ENCODE data around the gene GRWD1.
A peak's percentile ranks its signal among the peaks of the same experiment; 100 is the strongest.

The GRWD1 gene

DNA sequence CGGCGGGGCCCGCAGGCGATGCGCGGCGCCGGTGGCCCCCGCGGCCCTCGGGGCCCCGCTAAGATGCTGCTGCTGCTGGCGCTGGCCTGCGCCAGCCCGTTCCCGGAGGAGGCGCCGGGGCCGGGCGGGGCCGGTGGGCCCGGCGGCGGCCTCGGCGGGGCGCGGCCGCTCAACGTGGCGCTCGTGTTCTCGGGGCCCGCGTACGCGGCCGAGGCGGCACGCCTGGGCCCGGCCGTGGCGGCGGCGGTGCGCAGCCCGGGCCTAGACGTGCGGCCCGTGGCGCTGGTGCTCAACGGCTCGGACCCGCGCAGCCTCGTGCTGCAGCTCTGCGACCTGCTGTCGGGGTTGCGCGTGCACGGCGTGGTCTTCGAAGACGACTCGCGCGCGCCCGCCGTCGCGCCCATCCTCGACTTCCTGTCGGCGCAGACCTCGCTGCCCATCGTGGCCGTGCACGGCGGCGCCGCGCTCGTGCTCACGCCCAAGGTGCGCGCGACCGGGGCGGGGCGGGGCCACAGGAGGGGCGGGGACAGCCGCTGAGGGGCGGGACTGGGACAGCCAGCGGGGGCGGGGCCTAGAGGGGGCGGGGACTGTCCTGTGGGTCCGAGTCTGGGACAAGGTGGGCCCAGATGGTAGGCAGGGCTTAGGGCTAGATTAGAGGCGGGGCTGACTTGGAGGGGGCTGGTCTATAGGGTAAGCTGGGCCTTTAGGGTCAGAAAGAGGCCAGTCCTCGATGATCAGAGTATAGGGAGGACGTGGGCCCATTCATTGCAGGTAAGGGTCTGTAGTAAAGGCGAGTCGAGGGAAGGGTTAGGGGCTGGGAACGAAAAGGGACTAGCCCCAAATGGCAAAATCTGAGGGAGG, 47.2 kb upstream of the GRWD1 start:
- Histone ChIP-seq H3K4me1 (ENCODE audit: control insufficient read depth, insufficient read depth, low read length) (peaks cover 8% of the 10 kb centered on the region), H3K9me3 (ENCODE audit: control insufficient read depth, insufficient read depth, low read depth, low read length) (no peaks in the 10 kb centered on the region), H3K27ac (ENCODE audit: extremely low read depth, low read depth, low read length) (no peak overlapping the region), H3K4me3 (ENCODE audit: low read depth, low read length) (no peak overlapping the region), H3K36me3 (ENCODE audit: control insufficient read depth in 2 of 2, insufficient read depth in 1 of 2, low read length in 2 of 2) (no peaks in the 10 kb centered on the region)
- ChIA-PET POLR2A (no interaction called here), CTCF (no interaction called here)
- TF ChIP-seq ZFP69B (tag by site-specific recombination; IDR thresholded peaks at IDR 0.05) (peak; percentile 44; the same call in 1 of the 2 replicates), ZNF658 (tag by site-specific recombination; IDR thresholded peaks at IDR 0.05) (no peak), SP2 (tag by site-specific recombination; IDR thresholded peaks at IDR 0.05) (peak; percentile 35; the same call in 1 of the 2 replicates)

DNA sequence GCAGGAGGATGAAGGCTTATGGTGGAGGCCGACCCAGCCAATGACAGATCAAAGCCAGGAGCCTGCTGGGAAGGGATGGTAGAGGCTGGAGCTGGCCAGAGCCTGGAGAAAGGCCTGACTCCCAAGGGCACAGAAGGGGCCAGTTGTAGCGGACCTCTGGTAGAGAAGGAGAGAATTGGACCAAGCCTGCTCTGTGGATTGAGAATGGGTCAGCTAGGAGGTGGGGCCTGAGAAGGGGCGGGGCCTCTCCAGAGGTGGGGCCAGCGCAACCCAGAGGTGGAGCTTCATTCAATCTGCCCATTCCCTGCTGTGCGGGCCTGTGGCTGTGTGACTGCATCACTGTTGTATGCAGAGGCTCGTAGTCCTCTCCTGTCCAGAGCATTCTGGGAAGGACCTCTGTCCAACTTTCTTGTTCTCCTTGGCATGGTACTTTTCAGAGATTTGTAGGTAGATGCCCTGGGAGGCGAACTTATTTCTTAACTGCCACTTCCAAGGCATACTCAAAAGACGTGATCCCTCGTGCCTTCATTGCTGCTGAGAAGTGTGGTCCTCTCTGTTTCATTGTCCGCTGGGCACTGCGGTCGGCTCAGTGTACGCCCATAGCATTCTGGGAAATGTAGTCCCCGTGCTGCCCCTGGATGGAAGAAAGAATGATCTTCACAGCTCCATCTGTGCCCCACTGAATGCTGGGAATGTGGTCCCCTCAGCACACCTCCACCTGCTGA, 45.6 kb upstream of the GRWD1 start:
- H3K36me3 ChIP-seq (ENCODE audit: control insufficient read depth in 2 of 2, insufficient read depth in 1 of 2, low read length in 2 of 2) = no peaks in the 10 kb centered on the region
- ChIA-PET POLR2A (interaction anchor here (1.4 to 1.9 kb wide), 3 partner anchors 9 to 78 kb away, joined by 3 to 10 read pairs (median 5); partner anchors contain the start of genes KDELR1, SYNGR4 and TMEM143), CTCF (interaction anchor here (0.6 to 7.0 kb wide), 5 partner anchors 10 to 1348 kb away, joined by 3 to 69 read pairs (median 4); partner anchors contain the start of gene KDELR1)
- H3K27ac ChIP-seq (ENCODE audit: extremely low read depth, low read depth, low read length) = no peak overlapping the region
- H3K9me3 ChIP-seq (ENCODE audit: control insufficient read depth, insufficient read depth, low read depth, low read length) = no peaks in the 10 kb centered on the region
- 0 out of 2 replicates have a peak, but pooled peaks cover 2% of the 10 kb centered on the region for H3K4me1 ChIP-seq (ENCODE audit: control insufficient read depth, insufficient read depth, low read length)
- H3K4me3 ChIP-seq (ENCODE audit: low read depth, low read length) = no peak overlapping the region
- TF ChIP-seq BCL11B (tag by site-specific recombination; IDR thresholded peaks at IDR 0.05; ENCODE audit: low read depth) (peak; percentile 42), ZNF114 (tag by site-specific recombination; IDR thresholded peaks at IDR 0.05) (no peak), PATZ1 (tag by site-specific recombination; IDR thresholded peaks at IDR 0.05) (0 out of 2 replicates have a peak, but pooled peaks have one; percentile 13), ZNF561 (tag by site-specific recombination; IDR thresholded peaks at IDR 0.05; ENCODE audit: borderline replicate concordance) (peak; percentile 76; the same call in 1 of the 2 replicates), ZNF768 (tag by site-specific recombination; IDR thresholded peaks at IDR 0.05) (peak; percentile 91; the same call in 1 of the 2 replicates), ZNF335 (tag by site-specific recombination; conservative IDR thresholded peaks at IDR 0.05) (peak; percentile 100), ZNF366 (tag by site-specific recombination; conservative IDR thresholded peaks at IDR 0.05) (peak; percentile 55), BCL11A (tag by site-specific recombination; IDR thresholded peaks at IDR 0.05; ENCODE audit: low read depth) (peak; percentile 98), ZXDB (tag by site-specific recombination; IDR thresholded peaks at IDR 0.05) (peak; percentile 90), ZNF600 (tag by site-specific recombination; IDR thresholded peaks at IDR 0.05) (peak; percentile 69), ZNF660 (tag by site-specific recombination; IDR thresholded peaks at IDR 0.05) (peak; percentile 60; the same call in 1 of the 2 replicates), ZNF76 (tag by site-specific recombination; IDR thresholded peaks at IDR 0.05; ENCODE audit: borderline replicate concordance, low read depth) (peak; percentile 97), SCRT2 (tag by site-specific recombination; IDR thresholded peaks at IDR 0.05) (peak; percentile 61), ZNF398 (tag by site-specific recombination; IDR thresholded peaks at IDR 0.05) (no peak), KLF1 (tag by site-specific recombination; IDR thresholded peaks at IDR 0.05) (peak; percentile 13; the same call in 1 of the 2 replicates), ZNF626 (tag by site-specific recombination; IDR thresholded peaks at IDR 0.05) (no peak), ZNF629 (tag by site-specific recombination; IDR thresholded peaks at IDR 0.05) (peak; percentile 78), SP3 (tag by site-specific recombination; IDR thresholded peaks at IDR 0.05) (peak; percentile 87), KLF9 (tag by site-specific recombination; IDR thresholded peaks at IDR 0.05; ENCODE audit: low read depth) (peak; percentile 33; the same call in 1 of the 2 replicates), KLF8 (tag by site-specific recombination; IDR thresholded peaks at IDR 0.05) (peak; percentile 89), ZNF37A (tag by site-specific recombination; IDR thresholded peaks at IDR 0.05) (no peak), MEIS1 (CRISPR knock-in tag; IDR thresholded peaks at IDR 0.05; ENCODE audit: borderline replicate concordance) (no peak), ZBTB17 (tag by site-specific recombination; IDR thresholded peaks at IDR 0.05) (peak; percentile 97)
- TF ChIP-seq, protein P1, sequence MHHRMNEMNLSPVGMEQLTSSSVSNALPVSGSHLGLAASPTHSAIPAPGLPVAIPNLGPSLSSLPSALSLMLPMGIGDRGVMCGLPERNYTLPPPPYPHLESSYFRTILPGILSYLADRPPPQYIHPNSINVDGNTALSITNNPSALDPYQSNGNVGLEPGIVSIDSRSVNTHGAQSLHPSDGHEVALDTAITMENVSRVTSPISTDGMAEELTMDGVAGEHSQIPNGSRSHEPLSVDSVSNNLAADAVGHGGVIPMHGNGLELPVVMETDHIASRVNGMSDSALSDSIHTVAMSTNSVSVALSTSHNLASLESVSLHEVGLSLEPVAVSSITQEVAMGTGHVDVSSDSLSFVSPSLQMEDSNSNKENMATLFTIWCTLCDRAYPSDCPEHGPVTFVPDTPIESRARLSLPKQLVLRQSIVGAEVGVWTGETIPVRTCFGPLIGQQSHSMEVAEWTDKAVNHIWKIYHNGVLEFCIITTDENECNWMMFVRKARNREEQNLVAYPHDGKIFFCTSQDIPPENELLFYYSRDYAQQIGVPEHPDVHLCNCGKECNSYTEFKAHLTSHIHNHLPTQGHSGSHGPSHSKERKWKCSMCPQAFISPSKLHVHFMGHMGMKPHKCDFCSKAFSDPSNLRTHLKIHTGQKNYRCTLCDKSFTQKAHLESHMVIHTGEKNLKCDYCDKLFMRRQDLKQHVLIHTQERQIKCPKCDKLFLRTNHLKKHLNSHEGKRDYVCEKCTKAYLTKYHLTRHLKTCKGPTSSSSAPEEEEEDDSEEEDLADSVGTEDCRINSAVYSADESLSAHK (tag by site-specific recombination; IDR thresholded peaks at IDR 0.05) = no peak

Data from HEK293 (cell line).